Epithelial cell of esophagus (primary cell): ENCODE results near the gene ARL14EP.

Source experiments
- DNase-seq: peaks from one replicate; pipeline ENCODE4 v3.0.0; 2010; ENCODE audit warnings: low read depth
- H3K4me3 ChIP-seq: 2 replicates; pipeline ENCODE4 v1.5.1; 2011; ENCODE audit warnings: mild to moderate bottlenecking, low read length, control low read depth
- TF ChIP-seq, protein P1 (sequence below): IDR thresholded peaks from 2 replicates; pipeline ENCODE4 v1.5.1; 2011; ENCODE audit warnings: low read depth, mild to moderate bottlenecking, low read length, control low read depth, inconsistent platforms; ENCODE audit not compliant: insufficient read depth; ENCODE audit errors: missing control alignments

The ARL14EP gene

GRCh38 chr11:30351061-30351460 lies 28.2 kb downstream of the ARL14EP start:
- TF ChIP-seq, protein P1, sequence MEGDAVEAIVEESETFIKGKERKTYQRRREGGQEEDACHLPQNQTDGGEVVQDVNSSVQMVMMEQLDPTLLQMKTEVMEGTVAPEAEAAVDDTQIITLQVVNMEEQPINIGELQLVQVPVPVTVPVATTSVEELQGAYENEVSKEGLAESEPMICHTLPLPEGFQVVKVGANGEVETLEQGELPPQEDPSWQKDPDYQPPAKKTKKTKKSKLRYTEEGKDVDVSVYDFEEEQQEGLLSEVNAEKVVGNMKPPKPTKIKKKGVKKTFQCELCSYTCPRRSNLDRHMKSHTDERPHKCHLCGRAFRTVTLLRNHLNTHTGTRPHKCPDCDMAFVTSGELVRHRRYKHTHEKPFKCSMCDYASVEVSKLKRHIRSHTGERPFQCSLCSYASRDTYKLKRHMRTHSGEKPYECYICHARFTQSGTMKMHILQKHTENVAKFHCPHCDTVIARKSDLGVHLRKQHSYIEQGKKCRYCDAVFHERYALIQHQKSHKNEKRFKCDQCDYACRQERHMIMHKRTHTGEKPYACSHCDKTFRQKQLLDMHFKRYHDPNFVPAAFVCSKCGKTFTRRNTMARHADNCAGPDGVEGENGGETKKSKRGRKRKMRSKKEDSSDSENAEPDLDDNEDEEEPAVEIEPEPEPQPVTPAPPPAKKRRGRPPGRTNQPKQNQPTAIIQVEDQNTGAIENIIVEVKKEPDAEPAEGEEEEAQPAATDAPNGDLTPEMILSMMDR: no peak
- DNase-seq: no peak
- H3K4me3 ChIP-seq: no peak overlapping the region

- DNase-seq: no peak
- H3K4me3 ChIP-seq: no peak overlapping the region
- TF ChIP-seq, protein P1: no peak
Measured at GRCh38 chr11:30356391-30356790, 33.5 kb downstream of the ARL14EP start.

- DNase-seq: no peak
- TF ChIP-seq, protein P1: no peak
- no peak overlapping the region for H3K4me3 ChIP-seq
Measured at GRCh38 chr11:30357872-30358271, 35.0 kb downstream of the ARL14EP start.

- TF ChIP-seq, protein P1: no peak
- DNase-seq: no peak
- H3K4me3 ChIP-seq: no peak overlapping the region
Measured at GRCh38 chr11:30358536-30358935, 35.6 kb downstream of the ARL14EP start.

GRCh38 chr11:30360741-30361140 lies 37.8 kb downstream of the ARL14EP start:
- TF ChIP-seq, protein P1: no peak
- H3K4me3 ChIP-seq: no peak overlapping the region
- peak; percentile 83 for DNase-seq

- DNase-seq: no peak
- TF ChIP-seq, protein P1: no peak
- H3K4me3 ChIP-seq: no peak overlapping the region
Measured at GRCh38 chr11:30364139-30364836, 41.4 kb downstream of the ARL14EP start.
